NT2/D1 (cell line): ENCODE data around the gene CYGB.

Source experiments
- DNase-seq: peaks from one replicate; pipeline ENCODE4 v3.0.0-alpha.2; 2011; ENCODE audit warnings: low read depth, low spot score
- H3K27me3 ChIP-seq: 2 replicates; pipeline ENCODE4 v1.6.0; 2011; ENCODE audit warnings: mild to moderate bottlenecking; ENCODE audit not compliant: insufficient read length, insufficient read depth
- H3K36me3 ChIP-seq: 2 replicates; pipeline ENCODE4 v1.6.1; 2011; ENCODE audit warnings: mild to moderate bottlenecking, low read length, mixed read lengths; ENCODE audit not compliant: insufficient read depth, insufficient read length
- H3K4me1 ChIP-seq: 2 replicates; pipeline ENCODE4 v1.5.1; 2011; ENCODE audit not compliant: insufficient read depth, insufficient read length
- H3K4me3 ChIP-seq: 2 replicates; pipeline ENCODE4 v1.5.1; 2011; ENCODE audit warnings: low read depth; ENCODE audit not compliant: insufficient read length
- H3K9ac ChIP-seq: 2 replicates; pipeline ENCODE4 v1.6.0; 2011; ENCODE audit warnings: low read depth; ENCODE audit not compliant: insufficient read length
- H3K9me3 ChIP-seq: 2 replicates; pipeline ENCODE4 v1.5.1; 2011; ENCODE audit warnings: mild to moderate bottlenecking, low read length; ENCODE audit not compliant: insufficient read depth
- SUZ12 ChIP-seq: IDR thresholded peaks from 2 replicates; pipeline ENCODE4 v1.6.1; 2011; ENCODE audit not compliant: insufficient read length, insufficient read depth; ENCODE audit errors: extremely low read depth
- YY1 ChIP-seq: IDR thresholded peaks from 2 replicates; pipeline ENCODE4 v1.6.1; 2011; ENCODE audit not compliant: insufficient read length, insufficient read depth
- ZNF274 ChIP-seq: IDR thresholded peaks from 2 replicates; pipeline ENCODE4 v1.6.1; 2011; ENCODE audit warnings: mild to moderate bottlenecking, low read depth, low read length

CYGB gene

GRCh38 chr17:76491271-76492122 lies 46.0 kb downstream of the CYGB start:
- no peaks in the 10 kb centered on the region for H3K27me3 ChIP-seq
- TF ChIP-seq ZNF274 (no peak), SUZ12 (no peak), YY1 (no peak)
- no peak overlapping the region for H3K9ac ChIP-seq
- no peak for DNase-seq
- no peaks in the 10 kb centered on the region for H3K9me3 ChIP-seq
- H3K36me3 ChIP-seq = peaks cover 29% of the 10 kb centered on the region
- peaks cover 16% of the 10 kb centered on the region for H3K4me1 ChIP-seq
- no peak overlapping the region for H3K4me3 ChIP-seq

- Histone ChIP-seq H3K9ac (no peak overlapping the region), H3K4me1 (peaks cover 16% of the 10 kb centered on the region), H3K4me3 (no peak overlapping the region), H3K36me3 (peaks cover 21% of the 10 kb centered on the region), H3K27me3 (no peaks in the 10 kb centered on the region), H3K9me3 (no peaks in the 10 kb centered on the region)
- TF ChIP-seq YY1 (no peak), SUZ12 (no peak), ZNF274 (no peak)
- DNase-seq = no peak
Observed at GRCh38 chr17:76490112-76490710, 47.3 kb downstream of the CYGB start.

- Histone ChIP-seq H3K27me3 (no peaks in the 10 kb centered on the region), H3K36me3 (peaks cover 19% of the 10 kb centered on the region), H3K9me3 (no peaks in the 10 kb centered on the region), H3K4me1 (peaks cover 11% of the 10 kb centered on the region), H3K9ac (no peak overlapping the region), H3K4me3 (no peak overlapping the region)
- no peak for DNase-seq
- TF ChIP-seq ZNF274 (no peak), SUZ12 (no peak), YY1 (no peak)
Observed at GRCh38 chr17:76487451-76488192, 49.9 kb downstream of the CYGB start.

- H3K4me1 ChIP-seq = peaks cover 8% of the 10 kb centered on the region
- TF ChIP-seq YY1 = no peak
- TF ChIP-seq SUZ12 = no peak
- no peak for TF ChIP-seq ZNF274
Observed at GRCh38 chr17:76485569-76485968, 51.9 kb downstream of the CYGB start.

GRCh38 chr17:76484228-76484725 lies 53.2 kb downstream of the CYGB start:
- no peak for DNase-seq
- Histone ChIP-seq H3K27me3 (no peaks in the 10 kb centered on the region), H3K4me3 (no peak overlapping the region), H3K9ac (no peak overlapping the region), H3K36me3 (peaks cover 38% of the 10 kb centered on the region), H3K9me3 (no peaks in the 10 kb centered on the region), H3K4me1 (peaks cover 8% of the 10 kb centered on the region)
- TF ChIP-seq SUZ12 (no peak), YY1 (no peak), ZNF274 (no peak)

More at GRCh38 chr17:76485569-76485968, 51.9 kb downstream of the CYGB start:
- Histone ChIP-seq H3K36me3 (peaks cover 28% of the 10 kb centered on the region), H3K9me3 (no peaks in the 10 kb centered on the region), H3K4me3 (no peak overlapping the region), H3K9ac (no peak overlapping the region), H3K27me3 (no peaks in the 10 kb centered on the region)
- no peak for DNase-seq

GRCh38 chr17:76481071-76481655 lies 56.3 kb downstream of the CYGB start:
- TF ChIP-seq SUZ12 (no peak), ZNF274 (no peak), YY1 (no peak)
- Histone ChIP-seq H3K4me3 (no peak overlapping the region), H3K9me3 (no peaks in the 10 kb centered on the region), H3K36me3 (peaks cover 62% of the 10 kb centered on the region), H3K27me3 (no peaks in the 10 kb centered on the region), H3K9ac (no peak overlapping the region), H3K4me1 (peaks cover 8% of the 10 kb centered on the region)
- DNase-seq = no peak
